HG03280 (cell line): Measurements from ENCODE around the gene HS6ST3.
"Not testable (repeated sequence)": the region's sequence is repeated elsewhere in the genome, so short reads cannot be mapped to it uniquely, and the experiment has no call there.

ENCODE experiments used
- ATAC-seq: cut with Tn5 transposase; IDR thresholded peaks from one replicate; pipeline ENCODE4 v1.9.1; 2021; ENCODE audit warnings: mild to moderate bottlenecking, moderate library complexity; ENCODE audit not compliant: unreplicated experiment

The HS6ST3 gene

DNA sequence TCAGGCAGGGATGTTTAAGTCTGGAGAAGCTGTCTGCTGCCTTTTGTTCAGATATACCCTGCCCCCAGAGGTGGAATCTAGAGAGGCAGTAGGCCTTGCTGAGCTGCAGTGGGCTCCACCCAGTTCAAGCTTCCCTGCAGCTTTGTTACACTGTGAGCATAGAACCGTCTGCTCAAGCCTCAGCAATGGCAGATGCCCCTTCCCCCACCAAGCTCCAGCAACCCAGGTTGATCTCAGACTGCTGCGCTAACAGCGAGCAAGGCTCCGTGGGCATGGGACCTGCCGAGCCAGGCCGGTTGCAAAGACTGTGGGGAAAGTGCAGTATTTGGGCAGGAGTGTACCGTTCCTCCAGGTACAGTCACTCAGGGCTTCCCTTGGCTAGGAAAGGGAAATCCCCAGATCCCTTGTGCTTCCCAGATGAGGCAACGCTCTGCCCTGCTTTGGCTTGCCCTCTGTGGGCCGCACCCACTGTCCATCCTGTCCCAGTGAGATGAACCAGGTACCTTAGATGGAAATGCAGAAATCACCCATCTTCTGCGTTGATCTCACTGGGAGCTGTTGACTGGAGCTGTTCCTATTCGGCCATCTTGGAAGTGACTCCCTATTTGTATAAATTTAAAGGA is 434.6 kb downstream of the HS6ST3 start:
- ATAC-seq: not testable (repeated sequence)

DNA sequence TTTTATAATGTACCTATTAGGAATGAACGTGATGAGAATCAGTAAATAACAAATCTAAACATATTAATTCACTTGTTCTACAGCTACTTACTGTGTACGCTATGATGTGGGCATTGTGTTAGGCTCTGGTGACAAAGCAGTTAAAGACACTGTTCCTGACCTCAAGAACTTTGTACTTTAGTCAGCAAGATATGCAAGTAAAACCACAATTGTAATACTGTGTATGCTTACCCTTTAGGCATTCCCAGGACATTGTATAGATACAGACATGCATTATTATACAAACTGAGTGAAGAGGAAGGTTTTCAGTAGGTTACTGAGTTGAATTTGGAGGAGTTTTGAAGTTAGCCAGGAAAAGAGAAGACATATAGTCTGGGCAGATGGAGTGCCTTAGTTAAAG is 435.8 kb downstream of the HS6ST3 start:
- ATAC-seq: no peak

DNA sequence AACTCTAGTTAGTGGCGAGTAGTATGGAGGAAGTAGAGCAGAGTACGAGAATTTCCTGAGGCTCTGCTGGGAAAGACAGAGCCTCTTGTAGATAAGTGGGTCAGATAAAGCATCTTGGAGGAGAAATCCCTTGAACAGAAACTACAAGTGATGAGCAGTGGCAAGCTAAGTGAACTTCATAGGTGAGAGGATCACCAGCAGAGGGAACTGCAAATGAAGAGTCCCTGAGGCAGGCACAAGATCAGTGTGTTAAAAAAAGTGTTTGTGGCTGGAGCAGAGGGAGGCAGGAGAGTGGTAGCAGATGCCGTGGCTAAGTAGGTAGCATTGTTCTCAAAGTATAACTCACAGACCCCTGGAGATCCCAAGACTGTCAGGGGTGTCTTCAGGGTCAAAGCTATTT is 437.6 kb downstream of the HS6ST3 start:
- ATAC-seq: no peak

DNA sequence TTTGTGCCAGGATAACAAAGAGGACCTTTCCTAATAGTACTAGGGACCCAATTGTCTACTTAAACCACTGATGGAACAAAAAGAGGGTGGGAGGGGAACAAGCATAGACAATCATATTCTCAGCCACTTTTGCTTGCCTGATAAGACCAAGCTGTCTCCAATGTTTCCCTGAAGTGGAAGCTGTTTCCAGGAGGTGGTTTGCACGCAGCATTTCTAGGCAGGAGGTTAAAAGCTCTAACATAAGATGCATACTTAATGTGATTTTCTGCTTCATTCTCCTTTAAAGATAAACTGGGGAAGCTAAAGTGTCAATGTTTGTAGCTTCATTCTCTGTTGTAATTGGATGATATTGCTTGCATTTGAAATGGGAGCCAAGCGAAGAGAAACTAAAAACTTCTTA is 442.9 kb downstream of the HS6ST3 start:
- ATAC-seq: no peak

DNA sequence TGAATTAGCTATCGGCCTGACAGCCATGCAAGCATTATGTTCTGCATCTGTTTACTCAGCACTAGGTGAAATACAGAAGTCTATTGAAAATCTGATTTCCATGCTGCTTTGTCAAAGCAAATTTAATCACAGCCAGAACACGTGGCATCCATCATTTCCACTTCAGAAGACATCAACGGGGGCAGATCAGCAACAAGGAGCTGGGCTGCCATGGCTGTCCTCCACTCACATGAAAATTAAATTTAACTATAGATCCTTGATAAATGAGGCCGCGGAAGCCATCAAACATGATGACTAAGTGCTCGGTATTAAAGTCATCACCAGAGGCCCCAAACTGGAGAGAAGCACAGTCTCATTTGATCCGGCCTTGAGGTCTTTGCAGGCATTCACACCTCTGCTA is 443.5 kb downstream of the HS6ST3 start:
- ATAC-seq: no peak

DNA sequence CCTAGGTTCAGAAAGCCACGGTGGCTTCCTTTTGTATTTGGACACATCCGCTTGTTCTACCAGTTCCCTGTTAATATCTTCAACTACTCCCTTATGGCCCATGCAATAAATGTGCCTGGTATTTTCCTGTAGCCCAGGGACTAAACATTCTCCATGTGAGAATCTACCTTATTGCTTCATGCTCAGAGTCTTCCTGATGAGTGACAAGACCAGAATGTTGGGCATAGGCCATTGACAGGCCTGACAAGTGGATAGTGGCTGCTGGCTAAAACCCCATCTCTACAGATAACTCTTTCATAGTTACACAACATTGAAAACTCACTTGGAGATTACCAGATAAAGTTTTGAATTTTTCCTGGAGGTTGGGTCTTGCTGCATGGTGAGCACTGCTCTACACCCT is 449.9 kb downstream of the HS6ST3 start:
- no peak for ATAC-seq

DNA sequence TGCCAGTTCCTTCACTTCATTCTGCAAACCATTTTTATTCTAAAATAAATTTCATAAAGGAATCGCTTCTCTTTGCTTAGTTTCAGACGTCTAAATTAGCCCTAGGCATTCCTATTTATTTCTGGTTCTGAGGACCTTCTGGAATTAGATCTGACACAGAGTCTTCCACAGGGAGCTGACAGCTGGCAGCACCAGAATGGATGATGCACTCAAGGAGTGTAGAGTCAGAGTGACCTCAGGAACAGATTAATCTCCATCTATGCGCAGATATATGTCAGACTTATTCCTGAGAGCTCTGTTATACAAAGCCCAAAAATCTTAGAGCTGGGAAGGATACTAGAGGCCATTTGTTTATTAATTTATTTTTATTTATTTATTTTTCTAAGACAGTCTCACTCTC is 450.8 kb downstream of the HS6ST3 start:
- no peak for ATAC-seq

DNA sequence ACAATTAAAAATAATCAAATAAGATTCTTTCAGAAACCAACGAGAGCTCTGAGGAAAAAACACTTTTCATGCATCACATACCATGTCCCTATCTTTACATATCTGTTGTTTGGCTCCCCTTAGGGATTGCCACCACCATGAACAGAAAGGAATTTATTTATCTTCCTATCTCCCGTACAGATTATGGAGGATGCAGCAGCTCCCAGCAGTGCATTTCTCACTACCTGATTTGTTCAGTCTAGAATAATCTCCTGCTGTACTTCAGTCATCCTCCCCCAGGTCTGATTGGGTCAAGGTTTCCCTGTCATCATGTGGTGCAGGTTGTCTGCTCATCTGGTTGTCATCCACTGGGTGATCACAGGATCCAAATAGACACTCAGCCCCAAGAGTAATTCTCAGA is 453.1 kb downstream of the HS6ST3 start:
- ATAC-seq: no peak

DNA sequence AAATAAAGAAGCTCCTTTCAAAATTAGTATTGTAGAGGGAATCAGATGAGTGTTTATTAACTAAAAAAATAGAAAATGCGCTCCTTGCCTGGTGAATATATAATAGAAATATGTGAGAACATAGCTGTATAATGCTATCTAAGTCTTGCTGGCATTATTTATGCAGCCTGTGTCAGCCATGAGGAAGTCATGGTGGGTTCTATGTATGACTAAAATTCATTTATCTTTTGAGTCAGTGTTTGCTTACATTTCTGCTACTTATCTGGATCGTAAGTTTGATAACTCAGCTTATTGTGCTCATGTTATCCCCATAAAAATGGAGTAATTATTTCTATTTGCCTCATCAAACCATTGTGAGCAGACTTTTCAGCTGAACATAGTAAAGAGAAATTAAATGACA is 455.1 kb downstream of the HS6ST3 start:
- ATAC-seq: no peak

DNA sequence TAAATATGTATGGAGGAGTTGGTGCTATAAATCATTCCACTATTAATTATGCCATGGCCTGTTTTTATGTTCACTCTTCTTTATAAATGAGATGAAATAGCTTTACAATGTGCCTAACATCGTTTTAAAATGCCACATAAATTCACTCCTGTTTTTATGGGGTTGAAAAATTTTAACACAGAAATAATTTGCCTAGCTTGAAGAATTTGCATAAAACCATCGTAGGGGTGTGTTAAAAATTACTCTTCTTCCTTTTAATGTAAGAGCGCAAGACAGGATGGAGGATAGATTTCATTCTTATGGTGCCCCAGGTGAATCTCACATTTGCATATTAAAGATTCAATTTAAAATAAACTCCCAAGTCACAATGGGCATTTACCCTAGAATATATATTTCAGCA is 456.6 kb downstream of the HS6ST3 start:
- ATAC-seq: no peak

DNA sequence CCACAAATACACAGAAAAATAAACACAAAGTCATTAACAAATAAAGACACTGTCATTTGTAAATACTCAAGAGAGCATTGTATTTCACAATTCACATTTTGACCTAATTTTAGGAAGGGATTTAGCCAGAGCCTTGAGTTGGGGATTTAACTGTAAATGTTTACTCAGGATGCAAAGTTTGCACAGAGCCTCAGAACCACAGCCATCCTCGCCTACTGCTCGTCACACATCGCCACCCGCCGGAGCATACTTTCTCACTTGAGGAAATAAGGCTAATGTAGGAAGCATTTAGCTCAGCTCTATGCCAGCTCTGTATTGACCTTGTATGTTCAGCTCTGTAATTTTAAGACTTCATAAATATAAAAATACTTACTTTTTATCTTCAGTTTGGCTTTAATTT is 461.6 kb downstream of the HS6ST3 start:
- ATAC-seq: no peak

DNA sequence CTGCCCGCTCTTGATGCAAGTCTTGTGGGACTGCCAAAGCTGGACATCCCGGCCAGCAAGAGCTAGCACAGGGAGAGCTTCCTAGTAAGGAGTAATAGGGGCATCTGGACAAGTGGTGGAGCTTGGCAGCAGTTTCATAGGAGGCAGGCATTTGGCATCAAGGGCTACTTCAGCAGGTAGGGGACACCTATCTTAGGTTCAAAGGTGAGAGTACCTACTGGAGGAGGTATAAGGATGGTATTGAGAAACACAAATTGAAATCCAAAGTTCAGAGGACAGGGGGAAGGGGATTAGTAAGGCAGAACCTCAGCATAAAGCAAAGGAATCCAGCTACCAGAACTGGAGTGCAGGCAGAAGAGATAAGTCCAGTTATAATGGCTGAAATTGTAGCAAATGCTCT is 462.7 kb downstream of the HS6ST3 start:
- no peak for ATAC-seq

DNA sequence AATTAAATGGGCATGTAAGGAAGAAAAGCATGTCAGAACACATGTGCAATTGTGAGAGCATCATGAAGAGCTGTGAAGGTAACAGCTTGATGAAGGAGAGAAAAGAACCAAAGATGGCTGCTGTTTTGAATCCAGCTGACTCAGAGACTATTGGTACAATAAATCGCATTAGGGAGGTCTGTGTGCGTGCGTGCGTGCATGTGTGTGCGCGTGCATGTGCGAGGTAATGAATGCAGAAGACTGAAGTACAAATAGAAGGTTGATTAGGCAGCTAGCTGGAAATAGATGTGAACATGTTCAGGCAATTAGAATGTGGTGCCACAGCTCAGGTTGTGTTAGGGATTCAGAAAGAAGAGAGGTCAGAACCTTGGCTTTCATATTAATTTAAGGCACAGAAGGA is 463.9 kb downstream of the HS6ST3 start:
- ATAC-seq: no peak

DNA sequence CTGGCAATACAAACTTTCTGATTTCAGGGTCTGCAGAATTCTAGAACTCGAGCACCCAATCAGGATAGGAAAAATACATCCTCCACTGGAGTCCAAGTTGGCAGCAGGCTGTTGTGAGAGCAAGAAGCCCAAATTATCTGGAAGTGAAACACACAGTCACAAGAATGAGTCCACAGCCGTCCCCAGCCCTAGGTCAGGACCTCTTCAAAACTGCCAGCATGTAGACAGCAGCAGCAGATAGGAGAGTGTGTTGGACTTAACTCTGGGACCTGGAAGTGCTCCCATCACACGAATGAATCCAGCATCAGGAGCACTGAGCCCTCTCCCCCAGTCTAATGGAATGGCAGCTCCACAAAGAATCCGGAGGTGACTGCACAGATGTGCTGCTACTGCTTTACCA is 483.7 kb downstream of the HS6ST3 start:
- ATAC-seq: no peak

DNA sequence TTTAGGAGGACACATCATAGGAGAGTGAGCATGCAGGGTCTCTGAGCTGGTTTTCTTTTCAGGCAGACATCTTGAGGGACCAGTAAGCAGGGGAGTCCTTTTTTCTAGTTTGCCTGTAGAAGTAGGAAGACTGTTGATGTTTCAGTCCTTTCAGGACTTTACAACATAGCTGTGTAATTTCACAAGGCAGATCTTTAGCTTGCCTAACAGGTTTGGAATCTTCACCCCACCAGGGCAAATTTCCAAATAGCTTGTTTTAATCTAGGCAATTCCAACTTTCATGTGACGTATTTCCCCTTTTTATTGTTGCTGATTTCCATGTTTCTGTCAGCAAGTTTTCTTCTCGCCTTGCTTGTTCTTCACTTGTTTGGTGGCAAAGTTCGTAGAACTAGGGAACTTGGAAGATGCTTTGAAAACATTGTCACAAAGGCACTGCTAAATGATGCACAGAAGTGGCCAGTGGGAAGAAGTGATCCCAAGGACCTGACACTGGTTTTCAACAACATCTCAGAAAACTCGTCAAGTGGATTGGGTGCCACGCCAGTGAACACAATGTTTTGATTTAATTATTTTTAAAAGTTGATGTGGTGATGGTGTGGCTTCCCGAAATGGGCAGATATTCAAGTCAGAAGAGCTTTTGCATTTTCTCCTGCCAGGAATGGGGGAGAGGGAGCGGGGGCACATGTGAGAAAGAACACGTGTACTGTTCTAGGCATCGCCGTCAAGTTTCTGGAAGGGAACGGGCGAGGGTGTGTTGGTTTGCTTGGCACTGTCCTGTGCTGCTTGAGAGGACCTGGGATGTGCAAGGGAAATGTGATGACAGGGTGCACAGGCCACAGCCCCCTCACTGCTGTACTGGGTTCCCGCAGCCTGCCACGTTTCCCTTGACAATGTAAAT is 485.8 kb downstream of the HS6ST3 start:
- no peak for ATAC-seq

DNA sequence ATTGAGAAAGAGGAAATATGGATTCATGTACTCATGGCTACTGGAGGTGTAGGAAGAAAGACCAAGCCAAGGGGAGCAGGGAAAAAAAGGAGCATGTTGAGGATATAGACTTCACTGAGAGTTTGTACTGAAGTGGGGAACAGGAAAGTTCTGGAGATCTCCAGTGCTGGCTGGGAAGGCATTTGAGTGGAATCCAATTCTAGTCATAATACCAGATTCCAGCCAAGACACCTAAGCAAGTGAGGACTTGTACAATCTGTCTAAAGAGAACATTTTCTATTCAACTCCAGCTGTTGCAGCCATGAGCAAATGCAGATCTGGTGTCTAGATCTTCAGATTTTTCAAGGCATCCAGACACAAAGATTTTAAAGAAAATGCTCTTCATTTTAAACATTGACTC is 491.8 kb downstream of the HS6ST3 start:
- ATAC-seq: no peak

DNA sequence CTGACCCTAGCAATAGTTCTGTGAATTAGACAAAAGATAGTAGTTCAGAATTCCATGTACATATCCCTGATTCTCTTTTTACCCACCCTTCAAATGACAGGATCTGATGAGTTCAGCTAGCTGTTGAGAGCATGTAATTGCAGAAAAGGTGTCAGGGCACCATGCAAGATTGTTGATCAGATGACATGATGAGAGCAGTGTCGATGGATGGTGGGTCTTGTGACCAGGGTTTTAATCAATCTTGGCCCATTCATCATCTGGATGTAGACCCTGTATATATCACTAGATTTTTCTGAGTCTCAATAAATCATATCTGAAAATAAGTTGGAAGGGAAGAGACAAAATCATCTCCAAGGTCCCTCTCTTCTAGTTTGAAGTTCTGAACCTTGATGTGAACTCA is 525.3 kb downstream of the HS6ST3 start:
- no peak for ATAC-seq

DNA sequence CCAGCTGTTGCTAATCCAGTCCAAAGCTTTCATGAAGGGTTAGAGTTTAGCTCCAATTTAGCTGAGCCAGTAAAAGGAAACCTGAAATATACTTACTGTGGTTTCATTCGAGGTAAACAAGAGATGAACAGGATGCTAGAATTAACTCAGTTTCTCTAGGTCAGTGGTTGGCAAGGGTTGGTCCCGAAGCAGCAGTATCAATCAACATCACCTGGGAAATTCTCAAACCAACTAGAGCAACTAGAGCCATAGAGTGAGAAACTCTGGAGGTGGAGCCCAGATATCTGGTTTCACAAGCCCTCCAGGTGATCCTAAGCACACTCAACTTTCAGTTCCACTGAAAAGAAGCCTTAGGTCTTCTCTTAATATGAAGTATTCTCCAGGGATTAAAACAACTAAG is 527.6 kb downstream of the HS6ST3 start:
- ATAC-seq: no peak

DNA sequence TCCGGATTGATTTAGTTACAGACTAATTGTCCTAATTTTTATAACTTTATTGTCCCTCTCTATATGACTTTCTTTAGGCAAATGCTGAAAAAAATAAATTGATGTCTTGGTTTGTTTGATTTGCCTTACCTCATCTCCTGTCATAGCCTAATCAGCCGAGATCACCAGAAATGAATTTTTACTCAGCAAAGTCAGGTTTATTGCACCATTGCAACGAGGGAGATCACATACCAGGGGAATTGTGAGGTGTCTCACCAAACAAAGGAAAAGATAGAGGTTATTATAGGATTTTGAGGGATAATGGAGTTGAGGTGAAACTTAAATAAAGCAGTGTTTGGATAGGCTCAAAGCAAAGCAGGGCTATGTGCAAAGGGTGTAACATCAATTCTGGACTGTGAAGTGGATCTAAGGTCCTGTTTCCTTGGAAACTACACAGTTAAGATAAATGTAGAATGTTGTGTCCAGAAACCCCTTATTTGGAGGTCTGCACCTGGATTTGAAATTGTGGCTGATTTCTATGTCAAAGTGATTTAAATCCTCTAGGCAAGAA is 531.8 kb downstream of the HS6ST3 start:
- no peak for ATAC-seq

DNA sequence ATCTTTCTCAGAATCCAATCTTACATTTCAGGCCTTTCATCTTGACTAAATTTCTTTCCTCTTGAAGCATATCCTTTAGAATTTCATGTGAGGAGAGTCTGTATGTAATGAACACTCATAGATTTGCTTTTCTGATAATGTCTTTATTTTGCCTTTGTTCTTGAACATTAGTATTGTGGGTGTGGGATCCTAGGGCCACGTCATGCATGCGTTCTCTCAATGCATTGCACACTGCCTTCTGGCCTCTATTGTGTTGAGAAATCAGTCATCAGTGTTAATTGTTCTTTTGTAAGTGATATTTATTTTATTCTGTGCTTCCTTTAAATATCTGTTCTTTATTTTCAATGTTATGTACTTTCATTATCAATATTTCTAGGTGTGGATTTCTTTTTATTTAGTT is 539.4 kb downstream of the HS6ST3 start:
- ATAC-seq: no peak

DNA sequence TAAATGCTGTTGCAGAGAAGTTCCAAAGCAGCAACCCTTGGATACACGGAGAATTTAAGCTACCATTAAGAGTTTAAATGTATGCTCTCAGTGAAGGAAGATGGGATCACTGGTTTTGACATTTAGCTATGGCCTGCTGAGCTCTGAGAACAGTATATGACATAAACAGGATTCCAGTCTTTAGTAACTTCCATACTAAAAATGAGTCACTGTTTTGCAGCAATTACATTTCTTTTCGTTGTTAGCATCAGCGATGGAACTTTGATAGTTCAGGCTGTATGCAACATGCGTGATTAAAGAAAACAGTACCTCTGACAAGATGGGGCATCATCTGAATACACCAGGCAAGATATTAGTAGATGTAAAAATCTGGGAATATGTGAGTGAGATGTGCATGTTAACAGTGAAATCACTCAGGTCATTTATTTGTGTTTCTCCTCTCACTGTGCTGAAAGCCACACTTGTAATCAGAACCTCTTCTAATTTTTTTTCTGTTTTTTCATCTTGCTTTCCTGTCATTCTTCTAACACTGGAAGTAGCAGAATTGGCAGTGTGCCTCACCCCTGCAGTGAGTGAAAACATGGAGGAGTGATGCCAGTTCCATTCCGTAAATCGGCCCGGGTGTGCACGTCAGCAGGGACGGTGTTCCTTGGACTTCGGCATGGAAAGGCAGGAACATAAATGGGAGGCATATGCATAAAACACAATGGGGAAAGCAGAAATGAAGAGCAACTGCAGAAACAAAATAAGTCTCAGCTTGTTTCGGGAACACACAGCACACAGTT is 542.8 kb downstream of the HS6ST3 start:
- no peak for ATAC-seq
